Lung (tissue), 12 donors: Measurements from ENCODE around the gene HSPG2. TPM values are rescaled to one million over a fixed set of nuclear protein-coding genes. Genes with fewer than 3 reads are reported as not detected.
A peak's percentile ranks its signal among the peaks of the same experiment; 100 is the strongest.

ENCODE experiments used
- ATAC-seq: fragments of 200-7000 bp; cut with Tn5 transposase; one replicate; pipeline ENCODE4 v1.9.1; 2020; ENCODE audit warnings: moderate number of reproducible peaks; ENCODE audit not compliant: insufficient read depth, low FRiP score
- DNase-seq, 3 donors: peaks; one replicate each; pipeline ENCODE4 v3.0.0-alpha.2; 2013 to 2017
- H3K27ac ChIP-seq, 2 donors: one replicate each; pipeline ENCODE4 v1.5.1; 2013; ENCODE audit warnings: mild to moderate bottlenecking in 2 of 2, moderate library complexity in 2 of 2, control low read depth in 1 of 2, inconsistent platforms in 1 of 2, low read depth in 1 of 2, low read length in 1 of 2
- H3K27me3 ChIP-seq, 3 donors: one replicate each; pipeline ENCODE4 v1.5.1; 2013; ENCODE audit warnings: low read length in 2 of 3; ENCODE audit not compliant: control insufficient read depth in 3 of 3, insufficient read depth in 3 of 3
- H3K36me3 ChIP-seq, 4 donors: one replicate each; pipeline ENCODE4 v1.5.1; 2013; ENCODE audit warnings: low read length in 4 of 4, mild to moderate bottlenecking in 1 of 4, moderate library complexity in 1 of 4; ENCODE audit not compliant: control insufficient read depth in 4 of 4, insufficient read depth in 4 of 4
- H3K4me1 ChIP-seq, 5 donors: one replicate each; pipeline ENCODE4 v1.5.1; 2013; ENCODE audit warnings: low read length in 5 of 5, mild to moderate bottlenecking in 2 of 5, moderate library complexity in 1 of 5; ENCODE audit not compliant: control insufficient read depth in 5 of 5, insufficient read depth in 5 of 5
- H3K4me3 ChIP-seq: one replicate; pipeline ENCODE4 v1.5.1; 2013; ENCODE audit warnings: mild to moderate bottlenecking, control low read depth, moderate library complexity
- H3K9ac ChIP-seq, 2 donors: one replicate each; pipeline ENCODE4 v1.5.1; 2013; ENCODE audit warnings: low read length in 2 of 2, control low read depth in 1 of 2; ENCODE audit not compliant: insufficient read depth in 1 of 2
- H3K9me3 ChIP-seq, 4 donors: one replicate each; pipeline ENCODE4 v1.5.1; 2013; ENCODE audit warnings: low read length in 3 of 4, mild to moderate bottlenecking in 1 of 4, moderate library complexity in 1 of 4; ENCODE audit not compliant: control insufficient read depth in 4 of 4, insufficient read depth in 3 of 4
- CTCF ChIP-seq: IDR thresholded peaks from 2 replicates; pipeline ENCODE4 v1.5.1; 2012; ENCODE audit warnings: mild to moderate bottlenecking; ENCODE audit errors: control extremely low read depth, extremely low read depth
- WGBS, 2 donors: extraction: QIAGEN DNeasy Blood & Tissue Kit; methylation state at CpG; one replicate each; pipeline ENCODE4 v1.1.7; 2013; 5-methylcytosine and 5-hydroxymethylcytosine counted together
- polyA plus RNA-seq, 2 donors: library from polyadenylated mRNA; stranded (reverse); fragments of 200-250 nt; gene quantifications; one replicate each; pipeline ENCODE4 v1.2.1, GENCODE V29; 2013
- total RNA-seq, 2 donors: library from RNA; depleted of rRNA in 1 of 2; stranded (reverse); fragments of >200 nt in 1 of 2; gene quantifications; one replicate each; pipeline ENCODE4 v1.2.1, GENCODE V29; 2014 to 2021
- donor health status: control.
- donor health status: control.
- donor health status: Bipolar disorder and iron deficiency.
- donor health status: healthy.
- donor health status: DM: yes; HTN: yes; CAD: no.

HSPG2 gene
- total and polyA plus RNA-seq, 4 donors, result 58.0 to 335 (median 140) TPM

- TF ChIP-seq CTCF, result no peak
- Histone ChIP-seq H3K9me3 (peaks cover 0 to 3% (median 0%) of the 10 kb centered on the region in 4 donors), H3K27ac (no peak overlapping the region), H3K36me3 (peaks cover 0 to 16% (median 4%) of the 10 kb centered on the region in 4 donors), H3K4me3 (no peak overlapping the region), H3K27me3 (peaks cover 0 to 3% (median 0%) of the 10 kb centered on the region in 3 donors), H3K9ac (no peak overlapping the region), H3K4me1 (peaks cover 0 to 13% (median 0%) of the 10 kb centered on the region in 5 donors)
- DNase-seq (peak in 2 of 3 donors; percentile 11 to 33), ATAC-seq (no peak)
- 19 to 25% methylated on average over 9 to 10 of the region's 10 CpGs for WGBS, 2 donors
Observed at GRCh38 chr1:21818656-21819055, 118.5 kb downstream of the HSPG2 start.

GRCh38 chr1:21816602-21817302 is 120.4 kb downstream of the HSPG2 start:
- no peak overlapping the region for H3K9ac ChIP-seq
- peaks cover 0 to 3% (median 0%) of the 10 kb centered on the region in 3 donors for H3K27me3 ChIP-seq
- ATAC-seq (no peak), DNase-seq (no peak)
- WGBS, 2 donors, result 87 to 89% methylated on average over 8 of the region's 8 CpGs
- H3K9me3 ChIP-seq, result peaks cover 0 to 3% (median 0%) of the 10 kb centered on the region in 4 donors
- peaks cover 0 to 5% (median 0%) of the 10 kb centered on the region in 4 donors for H3K36me3 ChIP-seq
- H3K27ac ChIP-seq, result no peak overlapping the region
- H3K4me1 ChIP-seq, result peaks cover 0 to 13% (median 0%) of the 10 kb centered on the region in 5 donors
- no peak for TF ChIP-seq CTCF
- no peak overlapping the region for H3K4me3 ChIP-seq

GRCh38 chr1:21815724-21816321 is 121.3 kb downstream of the HSPG2 start:
- Histone ChIP-seq H3K27me3 (peaks cover 0 to 3% (median 0%) of the 10 kb centered on the region in 3 donors), H3K9me3 (peaks cover 0 to 3% (median 0%) of the 10 kb centered on the region in 4 donors), H3K4me3 (no peak overlapping the region), H3K4me1 (peaks cover 0 to 13% (median 0%) of the 10 kb centered on the region in 5 donors), H3K36me3 (no peaks in the 10 kb centered on the region), H3K27ac (no peak overlapping the region), H3K9ac (no peak overlapping the region)
- no peak for TF ChIP-seq CTCF
- WGBS, 2 donors, result 37 to 69% methylated on average over 12 of the region's 12 CpGs
- DNase-seq, result peak in 2 of 3 donors; percentile 31 to 41
- ATAC-seq, result no peak
